Mucosa of stomach (tissue), 1 donor: Measurements from ENCODE around the gene ARPC4.

Experiments used
- H3K27me3 ChIP-seq: one replicate; pipeline ENCODE4 v1.7.0; 2013; ENCODE audit warnings: mild to moderate bottlenecking, low read length; ENCODE audit not compliant: control insufficient read depth, insufficient read depth
- H3K36me3 ChIP-seq: one replicate; pipeline ENCODE4 v1.7.0; 2013; ENCODE audit warnings: low read length; ENCODE audit not compliant: control insufficient read depth, insufficient read depth
- H3K4me1 ChIP-seq: one replicate; pipeline ENCODE4 v1.7.0; 2013; ENCODE audit warnings: mild to moderate bottlenecking, low read length; ENCODE audit not compliant: control insufficient read depth, insufficient read depth
- H3K4me3 ChIP-seq: one replicate; pipeline ENCODE4 v1.7.0; 2013; ENCODE audit warnings: low read length
- H3K9ac ChIP-seq: one replicate; pipeline ENCODE4 v1.7.0; 2013; ENCODE audit warnings: mild to moderate bottlenecking, low read length, moderate library complexity
- H3K9me3 ChIP-seq: one replicate; pipeline ENCODE4 v1.7.0; 2013; ENCODE audit warnings: mild to moderate bottlenecking, low read length, moderate library complexity; ENCODE audit not compliant: control insufficient read depth
- donor health status: Pancreatic carcinoma.

The ARPC4 gene

GRCh38 chr3:9776896-9777693 lies 15.8 kb upstream of the ARPC4 start:
- no peak overlapping the region for H3K9ac ChIP-seq
- no peaks in the 10 kb centered on the region for H3K4me1 ChIP-seq
- H3K36me3 ChIP-seq = peaks cover 2% of the 10 kb centered on the region
- H3K4me3 ChIP-seq = no peak overlapping the region
- no peaks in the 10 kb centered on the region for H3K27me3 ChIP-seq
- H3K9me3 ChIP-seq = no peaks in the 10 kb centered on the region

- H3K27me3 ChIP-seq = no peaks in the 10 kb centered on the region
- H3K9ac ChIP-seq = no peak overlapping the region
- peaks cover 6% of the 10 kb centered on the region for H3K36me3 ChIP-seq
- H3K9me3 ChIP-seq = no peaks in the 10 kb centered on the region
- no peaks in the 10 kb centered on the region for H3K4me1 ChIP-seq
- H3K4me3 ChIP-seq = no peak overlapping the region
Observed at GRCh38 chr3:9777694-9778021, 15.2 kb upstream of the ARPC4 start.

- H3K36me3 ChIP-seq = peaks cover 6% of the 10 kb centered on the region
- no peaks in the 10 kb centered on the region for H3K27me3 ChIP-seq
- no peaks in the 10 kb centered on the region for H3K4me1 ChIP-seq
- no peak overlapping the region for H3K9ac ChIP-seq
- no peak overlapping the region for H3K4me3 ChIP-seq
- H3K9me3 ChIP-seq = no peaks in the 10 kb centered on the region
Observed at GRCh38 chr3:9778143-9779074, 14.5 kb upstream of the ARPC4 start.

- Histone ChIP-seq H3K9ac (no peak overlapping the region), H3K27me3 (no peaks in the 10 kb centered on the region), H3K36me3 (peaks cover 6% of the 10 kb centered on the region), H3K9me3 (no peaks in the 10 kb centered on the region), H3K4me1 (no peaks in the 10 kb centered on the region), H3K4me3 (no peak overlapping the region)
Observed at GRCh38 chr3:9779075-9779593, 13.7 kb upstream of the ARPC4 start.

DNA sequence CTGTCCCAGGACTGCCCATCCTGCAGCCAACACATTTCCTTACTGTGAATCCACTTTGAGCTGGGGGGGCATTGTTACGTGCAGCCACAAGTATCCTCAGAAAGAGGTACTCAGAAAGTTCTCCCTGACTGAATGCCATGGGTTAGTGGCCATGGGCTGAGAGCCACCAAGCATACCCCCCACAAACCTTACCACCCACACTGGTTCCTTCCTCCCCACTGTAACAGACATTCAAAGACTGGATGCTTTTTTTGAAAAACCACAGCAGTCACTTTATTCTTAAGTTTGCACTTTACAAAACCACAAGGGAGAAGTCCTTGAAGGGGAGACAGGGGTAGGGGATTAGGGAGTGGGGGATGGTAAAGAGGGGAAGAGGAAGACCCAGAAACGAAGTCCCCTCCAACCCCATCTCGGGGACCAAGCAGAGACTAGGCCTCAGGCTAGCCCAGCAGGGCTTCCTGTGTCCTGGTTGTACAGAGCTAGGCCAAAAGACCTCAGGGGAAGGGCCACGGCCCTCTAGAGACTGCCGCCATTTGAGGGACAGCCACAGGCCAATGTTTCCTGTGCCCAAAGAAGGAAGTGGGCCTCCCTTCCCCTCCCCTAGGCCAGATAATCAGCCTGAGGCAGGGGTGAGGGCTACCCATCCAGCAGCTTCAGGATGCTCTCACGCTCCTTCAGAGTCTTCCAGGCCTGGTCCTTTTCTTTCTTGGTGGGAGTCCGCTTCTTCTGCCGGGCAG lies 13.0 kb upstream of the ARPC4 start:
- Histone ChIP-seq H3K36me3 (peaks cover 6% of the 10 kb centered on the region), H3K4me3 (no peak overlapping the region), H3K27me3 (no peaks in the 10 kb centered on the region), H3K9ac (no peak overlapping the region), H3K9me3 (no peaks in the 10 kb centered on the region), H3K4me1 (no peaks in the 10 kb centered on the region)

DNA sequence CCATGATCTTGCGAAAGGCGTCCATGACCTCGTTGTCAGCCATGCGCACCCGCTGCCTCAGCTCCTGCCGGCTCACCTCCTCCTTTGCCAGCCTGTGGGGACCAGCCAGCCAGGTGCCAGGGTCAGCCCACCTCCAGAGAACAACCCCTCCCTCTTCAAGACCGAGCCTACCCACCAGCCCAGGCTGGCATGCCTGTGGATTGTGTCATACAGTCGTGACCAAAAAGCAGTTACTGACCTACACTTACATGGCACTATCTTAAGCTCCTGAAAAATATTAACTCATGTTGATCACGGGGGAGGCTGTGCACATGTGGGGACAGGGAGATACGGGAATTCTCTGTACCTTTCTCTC lies 12.4 kb upstream of the ARPC4 start:
- Histone ChIP-seq H3K27me3 (no peaks in the 10 kb centered on the region), H3K36me3 (peaks cover 6% of the 10 kb centered on the region)

GRCh38 chr3:9780910-9781309 lies 12.0 kb upstream of the ARPC4 start:
- Histone ChIP-seq H3K9ac (no peak overlapping the region), H3K9me3 (no peaks in the 10 kb centered on the region), H3K4me3 (no peak overlapping the region), H3K27me3 (no peaks in the 10 kb centered on the region), H3K4me1 (no peaks in the 10 kb centered on the region), H3K36me3 (peaks cover 6% of the 10 kb centered on the region)

More for the DNA sequence above, 12.4 kb upstream of the ARPC4 start:
- H3K9me3 ChIP-seq = no peaks in the 10 kb centered on the region
- no peak overlapping the region for H3K9ac ChIP-seq
- no peaks in the 10 kb centered on the region for H3K4me1 ChIP-seq
- no peak overlapping the region for H3K4me3 ChIP-seq

GRCh38 chr3:9781551-9781950 lies 11.3 kb upstream of the ARPC4 start:
- H3K36me3 ChIP-seq = peaks cover 6% of the 10 kb centered on the region
- H3K4me1 ChIP-seq = no peaks in the 10 kb centered on the region
- no peak overlapping the region for H3K4me3 ChIP-seq
- no peaks in the 10 kb centered on the region for H3K27me3 ChIP-seq
- no peaks in the 10 kb centered on the region for H3K9me3 ChIP-seq
- H3K9ac ChIP-seq = no peak overlapping the region

GRCh38 chr3:9781978-9782603 lies 10.8 kb upstream of the ARPC4 start:
- no peaks in the 10 kb centered on the region for H3K27me3 ChIP-seq
- no peak overlapping the region for H3K9ac ChIP-seq
- H3K9me3 ChIP-seq = no peaks in the 10 kb centered on the region
- H3K36me3 ChIP-seq = peaks cover 6% of the 10 kb centered on the region
- no peak overlapping the region for H3K4me3 ChIP-seq
- no peaks in the 10 kb centered on the region for H3K4me1 ChIP-seq

DNA sequence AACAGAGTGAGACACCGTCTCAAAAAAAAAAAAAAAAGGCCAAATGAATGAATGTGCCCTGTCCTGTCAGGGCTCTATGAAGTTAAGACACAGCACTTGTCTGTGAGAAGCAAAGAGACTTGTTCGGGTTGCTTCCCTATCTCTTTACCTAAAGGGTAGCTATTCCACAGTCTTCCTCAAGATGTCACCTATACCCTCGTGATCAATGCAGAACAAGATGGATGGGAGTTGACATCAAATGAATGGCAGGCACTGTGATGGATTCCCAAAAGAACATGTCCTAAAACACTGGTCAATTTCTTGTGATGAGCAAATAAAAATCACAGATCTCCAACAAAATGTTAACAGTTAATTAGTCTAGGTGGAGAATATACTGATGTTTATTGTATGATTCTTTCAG lies 10.1 kb upstream of the ARPC4 start:
- no peak overlapping the region for H3K4me3 ChIP-seq
- H3K4me1 ChIP-seq = no peaks in the 10 kb centered on the region
- peaks cover 6% of the 10 kb centered on the region for H3K36me3 ChIP-seq
- H3K27me3 ChIP-seq = no peaks in the 10 kb centered on the region
- no peaks in the 10 kb centered on the region for H3K9me3 ChIP-seq
- H3K9ac ChIP-seq = no peak overlapping the region

DNA sequence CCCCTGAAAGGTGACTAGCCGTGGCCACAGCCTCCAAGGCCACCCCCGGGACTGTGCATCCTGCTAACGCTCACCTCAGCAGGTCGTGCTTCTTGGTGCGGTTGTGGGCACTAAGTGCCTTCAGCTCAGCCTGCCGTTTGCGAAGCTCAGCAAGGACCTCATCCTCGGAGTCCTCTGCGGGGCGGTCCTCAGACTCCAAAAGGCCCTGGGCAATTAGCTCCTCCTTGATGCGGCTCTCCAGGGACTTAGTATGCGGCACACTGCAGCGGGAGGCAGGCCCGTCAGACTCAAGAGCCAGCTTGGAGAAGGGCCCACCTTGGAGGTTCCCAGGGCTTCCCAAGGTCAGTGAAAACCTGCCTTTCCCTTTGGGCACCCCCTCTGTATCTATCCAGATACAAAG lies 8.9 kb upstream of the ARPC4 start:
- H3K9me3 ChIP-seq = no peaks in the 10 kb centered on the region
- no peaks in the 10 kb centered on the region for H3K27me3 ChIP-seq
- no peak overlapping the region for H3K9ac ChIP-seq
- H3K36me3 ChIP-seq = peaks cover 7% of the 10 kb centered on the region
- no peak overlapping the region for H3K4me3 ChIP-seq
- H3K4me1 ChIP-seq = no peaks in the 10 kb centered on the region
